ENCODE data around the gene RAPGEF3. TPM values are rescaled to one million over a fixed set of nuclear protein-coding genes. Genes with fewer than 3 reads are reported as not detected.

RAPGEF3 gene
- total RNA-seq, 2 experiments from 2014 or later: 0.24 TPM; not detected in 1

DNA sequence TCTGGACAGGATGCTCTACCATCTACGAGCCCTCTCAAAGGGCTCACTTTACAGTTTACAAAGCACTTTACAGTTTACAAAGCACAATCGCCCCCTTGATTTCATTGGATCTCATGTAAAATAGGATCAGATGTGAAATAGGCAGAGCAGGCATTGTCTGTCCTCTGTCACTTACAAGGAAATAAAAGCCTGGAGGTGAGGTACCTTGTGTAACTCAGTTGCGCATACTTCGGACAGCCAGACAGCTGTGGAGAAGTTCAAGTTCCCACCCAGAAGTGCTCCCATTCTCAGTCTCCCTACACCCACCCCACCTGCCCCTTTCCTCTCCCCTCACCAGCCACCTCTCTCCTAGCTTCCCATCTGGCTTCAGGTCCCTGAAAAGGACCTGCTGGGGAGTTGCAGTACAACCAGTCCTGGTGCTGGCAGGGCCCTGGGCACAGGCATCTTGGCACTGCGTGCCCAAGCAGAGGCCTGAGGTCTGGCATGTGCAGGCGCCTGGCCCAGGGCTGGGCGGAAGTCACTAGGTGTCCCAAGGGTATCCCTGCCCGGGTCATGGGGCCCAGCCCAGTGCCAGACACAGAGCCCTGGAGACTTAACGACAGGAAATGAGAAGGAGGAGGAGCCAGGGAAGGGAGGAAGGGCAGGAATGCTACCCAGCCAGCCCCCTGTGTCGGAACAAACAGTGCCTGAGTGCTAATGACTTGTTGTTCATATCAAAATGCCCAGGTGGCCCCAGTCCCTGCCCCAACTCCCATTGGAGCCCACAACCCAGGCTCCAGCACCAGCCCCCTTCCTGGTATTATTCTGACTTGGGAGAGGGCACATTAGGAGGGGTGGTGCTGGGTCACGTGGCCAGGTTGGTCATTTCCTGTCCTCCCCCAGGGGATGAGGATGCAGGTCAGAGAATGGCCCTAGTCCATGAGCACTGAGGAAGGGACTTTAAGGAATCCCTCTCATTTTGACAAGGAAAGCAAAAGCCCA lies 5.4 kb downstream of the RAPGEF3 start:
- ChIA-PET CTCF (interaction anchor here (1.9 to 11.4 kb wide), 5 partner anchors 10 to 84 kb away, joined by 5 to 271 read pairs (median 17); partner anchors contain the start of gene SLC48A1), POLR2A (no interaction called here)
- ATAC-seq: no peak
- Mint-ChIP-seq H3K4me3 (no peak overlapping the region), H3K27ac (no peak overlapping the region), H3K4me1 (ENCODE audit: low read depth) (peaks cover 28% of the 10 kb centered on the region), H3K36me3 (ENCODE audit: low read depth) (no peaks in the 10 kb centered on the region), H3K27me3 (ENCODE audit: low read depth) (peaks cover 8% of the 10 kb centered on the region), H3K9me3 (ENCODE audit: insufficient read depth) (no peaks in the 10 kb centered on the region)
- no peak for DNase-seq

DNA sequence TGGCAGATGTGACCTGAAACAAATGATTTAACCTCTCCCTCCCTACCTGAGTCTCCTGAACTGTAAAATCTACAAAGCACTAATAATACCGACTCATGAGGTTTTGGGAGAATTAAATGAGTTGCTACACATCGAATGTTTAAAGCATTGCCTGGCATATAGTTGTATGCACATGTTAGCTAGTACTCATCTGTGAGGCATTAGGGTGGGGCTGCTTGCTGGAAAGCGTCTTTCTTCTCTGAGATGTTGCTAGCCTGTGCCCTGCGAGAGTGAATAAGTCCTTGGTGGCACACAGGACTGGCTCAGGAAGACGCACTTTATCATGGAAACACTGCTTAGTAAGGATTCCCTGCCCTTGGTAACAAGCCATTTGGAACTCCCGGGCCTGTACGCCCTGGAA lies 6.1 kb downstream of the RAPGEF3 start:
- no peak overlapping the region for H3K27ac Mint-ChIP-seq

DNA sequence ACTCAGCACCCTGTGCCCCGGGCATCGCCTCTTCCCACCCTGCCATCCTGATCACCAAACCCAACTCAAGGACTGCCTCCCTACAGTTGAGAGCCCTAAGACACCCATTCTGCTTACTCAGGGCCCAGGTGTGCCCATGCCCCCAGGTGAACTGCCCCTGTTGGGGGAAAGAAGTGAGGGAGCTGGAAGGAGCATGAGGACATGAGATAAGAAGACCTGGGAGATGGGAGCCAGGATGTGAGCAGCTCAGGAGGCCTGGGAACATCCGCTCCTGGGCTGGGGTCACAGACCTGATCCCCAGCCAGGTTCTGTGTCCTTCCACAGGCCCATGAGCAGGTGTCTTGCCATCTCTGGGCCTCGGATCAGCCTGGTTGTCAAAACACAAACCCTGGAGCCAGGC lies 6.6 kb downstream of the RAPGEF3 start:
- Mint-ChIP-seq H3K9me3 (ENCODE audit: insufficient read depth) (no peaks in the 10 kb centered on the region), H3K4me1 (ENCODE audit: low read depth) (peaks cover 24% of the 10 kb centered on the region), H3K4me3 (no peak overlapping the region), H3K27me3 (ENCODE audit: low read depth) (peaks cover 6% of the 10 kb centered on the region), H3K27ac (peak overlapping the region; percentile 4), H3K36me3 (ENCODE audit: low read depth) (no peaks in the 10 kb centered on the region)
- DNase-seq (no peak), ATAC-seq (no peak)
- POLR2A ChIA-PET: no interaction called here
- CTCF ChIA-PET: interaction anchor here (1.1 to 9.2 kb wide), 3 partner anchors 10 to 87 kb away, joined by 3 to 189 read pairs (median 15); partner anchors contain the start of gene SLC48A1

More for the DNA sequence above, 6.1 kb downstream of the RAPGEF3 start:
- no peaks in the 10 kb centered on the region for H3K36me3 Mint-ChIP-seq (ENCODE audit: low read depth)
- CTCF ChIA-PET: interaction anchor here (1.1 to 11.4 kb wide), 4 partner anchors 9 to 86 kb away, joined by 3 to 271 read pairs (median 102); partner anchors contain the start of gene SLC48A1
- peaks cover 6% of the 10 kb centered on the region for H3K27me3 Mint-ChIP-seq (ENCODE audit: low read depth)
- ATAC-seq (no peak), DNase-seq (no peak)
- H3K9me3 Mint-ChIP-seq (ENCODE audit: insufficient read depth): no peaks in the 10 kb centered on the region
- H3K4me3 Mint-ChIP-seq: no peak overlapping the region
- H3K4me1 Mint-ChIP-seq (ENCODE audit: low read depth): peaks cover 28% of the 10 kb centered on the region
- POLR2A ChIA-PET: no interaction called here

DNA sequence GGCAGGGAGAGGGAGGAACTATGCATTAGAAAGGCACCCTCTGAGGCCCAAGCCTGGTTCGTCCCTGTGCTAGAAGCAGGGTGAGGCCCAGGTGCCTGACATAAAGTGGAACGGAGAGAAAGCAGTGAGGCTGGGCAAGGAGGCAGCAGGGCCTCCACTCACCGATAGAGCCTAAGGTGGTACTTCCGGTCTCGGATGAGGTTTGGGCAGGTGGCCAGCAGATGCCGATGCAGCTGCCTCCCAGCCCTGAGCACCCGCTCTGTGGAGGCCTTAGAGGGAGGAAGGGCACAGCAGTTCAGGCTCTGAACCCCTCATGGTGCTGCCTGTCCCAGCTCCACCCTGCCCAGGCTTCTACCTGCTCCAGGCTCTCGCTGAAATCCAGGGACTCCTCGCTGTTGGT lies 7.1 kb downstream of the RAPGEF3 start:
- H3K9me3 Mint-ChIP-seq (ENCODE audit: insufficient read depth): no peaks in the 10 kb centered on the region
- ChIA-PET CTCF (interaction anchor here (1.1 to 9.2 kb wide), 3 partner anchors 10 to 87 kb away, joined by 3 to 189 read pairs (median 15); partner anchors contain the start of gene SLC48A1), POLR2A (no interaction called here)
- H3K27me3 Mint-ChIP-seq (ENCODE audit: low read depth): peaks cover 7% of the 10 kb centered on the region
- H3K4me1 Mint-ChIP-seq (ENCODE audit: low read depth): peaks cover 20% of the 10 kb centered on the region
- DNase-seq (no peak), ATAC-seq (no peak)
- no peak overlapping the region for H3K27ac Mint-ChIP-seq
- H3K4me3 Mint-ChIP-seq: no peak overlapping the region
- no peaks in the 10 kb centered on the region for H3K36me3 Mint-ChIP-seq (ENCODE audit: low read depth)

DNA sequence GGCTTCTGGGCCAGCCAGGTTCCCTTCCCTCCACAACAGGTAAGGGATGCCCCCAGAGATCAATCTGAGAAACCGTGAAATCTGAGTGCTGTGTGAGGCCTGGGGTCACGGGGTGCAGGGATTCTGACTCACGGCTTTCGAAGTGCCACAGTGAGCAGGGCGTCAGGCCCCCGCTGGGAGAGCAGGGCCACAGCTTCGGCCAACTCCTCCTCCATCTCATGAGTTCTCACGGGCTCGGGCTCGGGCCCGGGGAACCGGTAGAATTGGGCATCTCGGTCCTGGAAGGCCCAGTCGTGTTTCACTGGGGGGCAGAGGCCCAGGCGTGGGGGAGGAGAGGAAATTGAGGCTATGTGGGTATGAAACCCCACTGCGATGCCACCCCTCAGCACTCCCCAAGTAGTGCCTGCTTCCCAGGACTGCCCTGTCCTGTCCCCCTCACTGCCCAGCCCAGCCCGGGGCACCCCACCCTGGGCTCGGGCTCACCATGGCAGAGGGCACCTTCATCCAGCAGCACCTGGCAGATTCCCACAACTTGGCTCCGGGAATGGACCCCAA lies 7.7 kb downstream of the RAPGEF3 start:
- no peak overlapping the region for H3K4me3 Mint-ChIP-seq
- no peak overlapping the region for H3K27ac Mint-ChIP-seq
- H3K27me3 Mint-ChIP-seq (ENCODE audit: low read depth): peaks cover 7% of the 10 kb centered on the region
- ATAC-seq: no peak
- H3K36me3 Mint-ChIP-seq (ENCODE audit: low read depth): no peaks in the 10 kb centered on the region
- no peaks in the 10 kb centered on the region for H3K9me3 Mint-ChIP-seq (ENCODE audit: insufficient read depth)
- no peak for DNase-seq
- ChIA-PET CTCF (interaction anchor here (3.0 kb wide), 1 partner anchor 9 kb away, joined by 15 read pairs; no protein-coding TSS in a partner anchor), POLR2A (no interaction called here)
- H3K4me1 Mint-ChIP-seq (ENCODE audit: low read depth): peaks cover 15% of the 10 kb centered on the region

DNA sequence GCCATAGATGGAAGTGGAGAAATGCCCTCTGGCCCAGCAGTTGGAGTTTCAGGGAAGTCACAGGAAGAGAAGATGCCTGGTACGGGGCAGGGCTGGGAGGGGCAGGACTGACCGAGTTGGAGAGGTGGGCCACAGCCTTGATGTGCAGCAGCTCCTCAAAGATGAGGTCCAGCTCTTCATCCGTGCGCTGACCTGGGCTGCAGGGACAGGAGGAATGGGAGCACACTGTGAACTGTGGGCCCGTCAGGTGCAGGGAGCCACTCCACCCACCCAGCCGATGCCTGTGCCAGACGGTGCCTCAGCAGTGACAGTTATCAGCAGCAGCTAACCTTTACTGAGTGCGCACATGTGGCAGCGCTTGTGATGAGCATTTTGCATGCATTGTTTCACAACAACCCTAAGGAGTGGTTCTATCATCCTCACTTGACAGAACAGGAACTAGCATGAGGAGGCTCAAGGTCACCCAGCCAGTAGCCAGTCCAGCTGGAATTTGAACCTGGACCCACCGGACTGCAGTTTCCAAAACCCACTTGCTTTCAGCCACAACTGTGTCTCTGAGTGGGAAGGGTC lies 8.4 kb downstream of the RAPGEF3 start:
- DNase-seq (no peak), ATAC-seq (no peak)
- Mint-ChIP-seq H3K36me3 (ENCODE audit: low read depth) (no peaks in the 10 kb centered on the region), H3K27me3 (ENCODE audit: low read depth) (peaks cover 7% of the 10 kb centered on the region), H3K4me3 (no peak overlapping the region), H3K4me1 (ENCODE audit: low read depth) (peaks cover 8% of the 10 kb centered on the region), H3K27ac (no peak overlapping the region), H3K9me3 (ENCODE audit: insufficient read depth) (no peaks in the 10 kb centered on the region)
- ChIA-PET POLR2A (no interaction called here), CTCF (interaction anchor here (3.0 kb wide), 1 partner anchor 8 kb away, joined by 15 read pairs; no protein-coding TSS in a partner anchor)

DNA sequence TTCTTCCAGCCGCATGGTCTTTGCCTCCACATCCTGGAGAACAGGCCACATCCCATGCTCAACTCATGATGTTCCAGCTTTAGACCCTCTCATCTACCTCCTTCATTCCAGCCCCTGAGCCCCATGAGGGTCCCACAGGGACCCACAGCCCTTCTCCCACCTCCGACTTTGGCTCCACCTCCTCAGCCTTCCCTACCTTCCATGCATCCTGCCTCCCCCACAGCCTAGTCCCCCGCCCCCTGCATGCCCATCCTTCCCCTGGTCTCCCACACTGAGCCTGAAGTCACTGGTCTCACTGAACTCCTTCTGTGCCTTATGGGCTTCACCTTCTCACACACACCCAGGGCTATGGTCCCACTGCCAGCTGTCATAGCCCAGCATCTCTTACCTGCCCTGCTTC lies 9.8 kb downstream of the RAPGEF3 start:
- CTCF ChIA-PET: interaction anchor here (2.3 kb wide), 1 partner anchor 18 kb away, joined by 14 read pairs; no protein-coding TSS in a partner anchor
- Mint-ChIP-seq H3K9me3 (ENCODE audit: insufficient read depth) (no peaks in the 10 kb centered on the region), H3K4me1 (ENCODE audit: low read depth) (peaks cover 3% of the 10 kb centered on the region)

DNA sequence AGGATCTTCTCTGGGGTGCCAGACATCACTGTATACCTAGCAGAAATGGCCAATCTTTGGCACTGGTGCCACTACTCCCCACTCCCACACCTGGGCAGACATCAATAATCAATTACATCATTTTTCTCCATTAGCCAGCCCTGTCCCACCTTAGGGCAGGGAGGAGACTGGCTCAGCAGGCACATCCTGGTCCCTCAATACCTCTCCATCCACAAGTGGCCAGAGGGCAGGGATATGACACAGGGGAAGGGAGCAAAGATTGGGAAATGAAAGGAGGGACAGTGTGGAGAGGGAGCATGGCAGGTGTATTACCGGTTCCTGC lies 10.2 kb downstream of the RAPGEF3 start:
- POLR2A ChIA-PET: interaction anchor here (0.6 kb wide), 1 partner anchor 16 kb away, joined by 3 read pairs; no protein-coding TSS in a partner anchor
- no peak overlapping the region for H3K27ac Mint-ChIP-seq
- peaks cover 18% of the 10 kb centered on the region for H3K27me3 Mint-ChIP-seq (ENCODE audit: low read depth)
- H3K4me1 Mint-ChIP-seq (ENCODE audit: low read depth): no peaks in the 10 kb centered on the region
- no peak for ATAC-seq
- H3K36me3 Mint-ChIP-seq (ENCODE audit: low read depth): no peaks in the 10 kb centered on the region
- CTCF ChIA-PET: interaction anchor here (2.3 kb wide), 1 partner anchor 19 kb away, joined by 14 read pairs; no protein-coding TSS in a partner anchor
- H3K4me3 Mint-ChIP-seq: no peak overlapping the region
- H3K9me3 Mint-ChIP-seq (ENCODE audit: insufficient read depth): no peaks in the 10 kb centered on the region
- no peak for DNase-seq

More for the DNA sequence above, 9.8 kb downstream of the RAPGEF3 start:
- ATAC-seq (no peak), DNase-seq (no peak)
- Mint-ChIP-seq H3K36me3 (ENCODE audit: low read depth) (no peaks in the 10 kb centered on the region), H3K4me3 (no peak overlapping the region), H3K27ac (no peak overlapping the region), H3K27me3 (ENCODE audit: low read depth) (peaks cover 15% of the 10 kb centered on the region)
- POLR2A ChIA-PET: interaction anchor here (0.5 to 0.6 kb wide), 2 partner anchors 16 to 437 kb away, joined by 3 read pairs; no protein-coding TSS in a partner anchor

DNA sequence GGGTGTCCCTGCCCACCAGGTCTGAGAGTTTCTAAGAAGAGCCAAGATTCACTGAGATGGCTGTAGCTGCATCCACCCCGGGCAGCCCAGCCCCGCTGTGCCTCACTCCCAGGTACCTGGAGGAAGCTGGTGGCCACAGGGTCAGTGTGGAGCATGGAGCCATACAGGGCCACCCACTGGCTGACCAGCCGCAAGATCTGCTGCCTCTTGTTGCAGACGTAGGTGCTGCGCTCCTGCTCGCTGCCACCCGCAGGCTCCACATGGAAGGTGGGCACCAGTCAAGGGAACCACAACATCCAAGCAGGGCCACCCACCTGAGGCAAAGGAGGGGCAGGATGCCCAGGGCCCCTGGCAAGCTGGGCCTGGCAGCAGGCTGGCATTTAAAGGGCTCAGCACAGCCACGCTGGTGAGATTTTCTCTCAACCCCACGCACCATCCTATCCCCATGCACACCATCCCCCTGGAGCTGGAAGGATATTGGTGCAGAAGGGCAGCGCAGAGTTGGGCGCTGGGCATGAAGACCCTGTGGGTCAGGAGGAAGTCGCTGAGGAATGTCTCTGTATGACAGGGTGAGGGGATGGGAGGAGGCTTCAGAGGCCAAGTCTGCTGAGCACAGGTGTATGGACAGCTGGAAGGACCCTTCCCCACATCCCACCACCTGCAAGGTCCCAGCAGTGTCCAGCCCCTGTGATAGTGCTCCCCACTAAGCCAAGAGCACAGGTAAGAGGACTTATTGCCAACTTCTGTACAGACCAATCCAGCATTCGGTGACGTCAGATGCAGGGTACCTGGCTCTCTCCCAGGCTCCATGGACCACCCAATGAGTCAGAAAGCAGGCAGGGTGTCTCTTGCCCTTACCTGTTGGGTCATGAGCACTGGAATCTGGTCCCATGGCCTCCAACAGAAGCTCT lies 10.8 kb downstream of the RAPGEF3 start:
- ChIA-PET POLR2A (interaction anchor here (0.6 kb wide), 1 partner anchor 15 kb away, joined by 3 read pairs; no protein-coding TSS in a partner anchor), CTCF (interaction anchor here (0.6 to 8.5 kb wide), 3 partner anchors 11 to 111 kb away, joined by 3 to 271 read pairs (median 14); partner anchors contain the start of gene RAPGEF3)
- H3K4me3 Mint-ChIP-seq: no peak overlapping the region
- peaks cover 24% of the 10 kb centered on the region for H3K27me3 Mint-ChIP-seq (ENCODE audit: low read depth)
- no peak overlapping the region for H3K27ac Mint-ChIP-seq
- DNase-seq (no peak), ATAC-seq (no peak)
- H3K9me3 Mint-ChIP-seq (ENCODE audit: insufficient read depth): no peaks in the 10 kb centered on the region
- H3K4me1 Mint-ChIP-seq (ENCODE audit: low read depth): no peaks in the 10 kb centered on the region
- no peaks in the 10 kb centered on the region for H3K36me3 Mint-ChIP-seq (ENCODE audit: low read depth)

DNA sequence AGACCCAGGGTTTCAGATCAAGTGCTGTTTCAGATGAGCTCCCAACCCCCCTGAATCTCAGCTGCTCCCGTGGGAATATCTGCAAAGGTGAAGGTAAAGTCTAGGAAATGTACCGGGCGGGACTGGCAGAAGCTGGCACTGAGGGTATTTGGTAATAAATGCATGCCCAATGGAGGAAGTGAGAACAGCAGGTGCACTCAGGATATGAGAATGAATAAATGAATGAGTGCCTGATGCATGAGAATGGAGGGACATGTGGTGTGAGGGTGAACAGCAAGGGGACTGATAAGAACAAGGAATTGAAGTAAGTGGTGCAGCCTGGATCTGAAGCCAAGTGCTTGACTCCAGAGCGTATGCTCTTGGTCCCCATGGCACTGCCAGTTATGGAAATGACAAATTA lies 11.6 kb downstream of the RAPGEF3 start:
- Mint-ChIP-seq H3K36me3 (ENCODE audit: low read depth) (no peaks in the 10 kb centered on the region), H3K27ac (no peak overlapping the region), H3K4me1 (ENCODE audit: low read depth) (peaks cover 7% of the 10 kb centered on the region), H3K9me3 (ENCODE audit: insufficient read depth) (no peaks in the 10 kb centered on the region), H3K27me3 (ENCODE audit: low read depth) (peaks cover 24% of the 10 kb centered on the region), H3K4me3 (no peak overlapping the region)
- ChIA-PET CTCF (interaction anchor here (0.6 to 8.5 kb wide), 3 partner anchors 11 to 112 kb away, joined by 3 to 271 read pairs (median 14); partner anchors contain the start of gene RAPGEF3), POLR2A (no interaction called here)
- ATAC-seq: no peak
- no peak for DNase-seq

DNA sequence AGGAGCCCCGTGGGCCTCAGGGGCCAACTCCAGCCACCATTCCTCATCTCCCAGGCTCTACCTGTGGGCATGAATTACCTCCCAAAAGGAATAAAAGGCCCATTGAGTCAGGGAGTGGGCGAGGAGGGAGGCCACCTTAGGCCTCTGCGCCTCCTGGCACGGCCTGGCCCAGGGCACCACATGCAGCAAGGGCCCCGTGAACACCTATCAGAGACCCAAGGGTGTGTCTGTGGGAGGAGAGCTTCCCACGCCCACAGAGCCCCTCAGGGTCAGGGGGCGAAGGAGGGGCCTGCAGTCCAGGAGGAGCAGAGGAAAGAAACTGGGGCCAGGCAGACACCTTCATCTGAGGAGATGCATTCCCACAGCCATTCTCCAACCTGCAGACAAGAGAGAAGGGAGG lies 12.2 kb downstream of the RAPGEF3 start:
- no peaks in the 10 kb centered on the region for H3K9me3 Mint-ChIP-seq (ENCODE audit: insufficient read depth)
- ATAC-seq: no peak
- POLR2A ChIA-PET: no interaction called here

More for the DNA sequence above, 12.2 kb downstream of the RAPGEF3 start:
- H3K27me3 Mint-ChIP-seq (ENCODE audit: low read depth): peaks cover 24% of the 10 kb centered on the region
- CTCF ChIA-PET: interaction anchor here (2.3 to 8.5 kb wide), 2 partner anchors 12 to 21 kb away, joined by 14 to 271 read pairs; partner anchors contain the start of gene RAPGEF3
- no peak overlapping the region for H3K4me3 Mint-ChIP-seq
- peaks cover 9% of the 10 kb centered on the region for H3K4me1 Mint-ChIP-seq (ENCODE audit: low read depth)
- H3K36me3 Mint-ChIP-seq (ENCODE audit: low read depth): no peaks in the 10 kb centered on the region
- DNase-seq: no peak
- no peak overlapping the region for H3K27ac Mint-ChIP-seq
